AG04449 (cell line): ENCODE data around the gene PCDHGB4.
"Not testable (repeated sequence)": the region's sequence is repeated elsewhere in the genome, so short reads cannot be mapped to it uniquely, and the experiment has no call there.

Experiments
- CTCF ChIA-PET: fragments of 350-600 bp; formaldehyde crosslinking; extraction: SDS; loops from one replicate; lab custom pipeline; 2021; ENCODE audit warnings: antibody characterized with exemption; lab: Yijun Ruan, JAX
- POLR2A ChIA-PET: fragments of 400-600, 350-600 bp; formaldehyde crosslinking; extraction: SDS; loops from one replicate; lab custom pipeline; 2020; ENCODE audit warnings: antibody characterized with exemption, inconsistent platforms; lab: Yijun Ruan, JAX
- DNase-seq: peaks from one replicate; pipeline ENCODE4 v3.0.0-alpha.2; 2010; ENCODE audit warnings: low read depth, low spot score
- H3K4me3 ChIP-seq: 2 replicates; pipeline ENCODE4 v1.5.1; 2011; ENCODE audit warnings: low read depth, mild to moderate bottlenecking, control low read depth, low read length
- CTCF ChIP-seq: IDR thresholded peaks from one replicate; pipeline ENCODE4 v1.5.1; 2011; ENCODE audit warnings: mild to moderate bottlenecking, moderate library complexity, low read length, control low read depth, inconsistent platforms; ENCODE audit not compliant: insufficient read depth; ENCODE audit errors: missing control alignments

The PCDHGB4 gene

GRCh38 chr5:141388661-141389060 is 1.2 kb downstream of the PCDHGB4 start:
- CTCF ChIA-PET = interaction anchor here (1.6 to 8.4 kb wide), 5 partner anchors 9 to 175 kb away, joined by 5 to 77 read pairs (median 11); partner anchors contain the start of genes PCDHGA6, PCDHGB3 and PCDHGB5
- no peak for DNase-seq
- no peak overlapping the region for H3K4me3 ChIP-seq
- POLR2A ChIA-PET = no interaction called here
- TF ChIP-seq CTCF = no peak

GRCh38 chr5:141389153-141390042 is 1.9 kb downstream of the PCDHGB4 start:
- TF ChIP-seq CTCF = no peak
- no peak for DNase-seq
- no peak overlapping the region for H3K4me3 ChIP-seq
- ChIA-PET POLR2A (no interaction called here), CTCF (interaction anchor here (0.9 to 8.4 kb wide), 10 partner anchors 8 to 177 kb away, joined by 3 to 77 read pairs (median 8); partner anchors contain the start of genes PCDHGA10, PCDHGA6 and PCDHGB5)

- TF ChIP-seq CTCF = no peak
- ChIA-PET CTCF (interaction anchor here (0.7 to 8.4 kb wide), 9 partner anchors 11 to 174 kb away, joined by 3 to 77 read pairs (median 5); partner anchors contain the start of genes PCDHGA10, PCDHGA6, PCDHGB1 and PCDHGB6), POLR2A (no interaction called here)
- DNase-seq = no peak
- H3K4me3 ChIP-seq = 0 out of 2 replicates have a peak within 1 kb of the TSS, but pooled peaks have one; percentile 1
These were observed 5.1 kb downstream of the PCDHGB4 start, which contains the start of gene PCDHGA8 for GRCh38 chr5:141392429-141393198. PCDHGA8 (plus strand) TSS chr5:141392633; CDS start chr5:141392814, 181 bp downstream.

GRCh38 chr5:141393267-141393666 is 5.8 kb downstream of the PCDHGB4 start:
- POLR2A ChIA-PET = no interaction called here
- CTCF ChIA-PET = interaction anchor here (1.0 to 8.4 kb wide), 6 partner anchors 12 to 173 kb away, joined by 3 to 77 read pairs (median 10); partner anchors contain the start of genes PCDHGA10 and PCDHGA6
- TF ChIP-seq CTCF = no peak
- no peak for DNase-seq
- no peak overlapping the region for H3K4me3 ChIP-seq

GRCh38 chr5:141394401-141395187 is 7.1 kb downstream of the PCDHGB4 start:
- CTCF ChIA-PET = interaction anchor here (0.9 to 4.6 kb wide), 8 partner anchors 12 to 172 kb away, joined by 3 to 50 read pairs (median 10); partner anchors contain the start of genes PCDHGA10, PCDHGA12, PCDHGA6 and PCDHGB6
- POLR2A ChIA-PET, DNase-seq, H3K4me3 ChIP-seq: not testable (repeated sequence)
